ENCODE measurements around the gene CTNNA3.

The CTNNA3 gene

DNA sequence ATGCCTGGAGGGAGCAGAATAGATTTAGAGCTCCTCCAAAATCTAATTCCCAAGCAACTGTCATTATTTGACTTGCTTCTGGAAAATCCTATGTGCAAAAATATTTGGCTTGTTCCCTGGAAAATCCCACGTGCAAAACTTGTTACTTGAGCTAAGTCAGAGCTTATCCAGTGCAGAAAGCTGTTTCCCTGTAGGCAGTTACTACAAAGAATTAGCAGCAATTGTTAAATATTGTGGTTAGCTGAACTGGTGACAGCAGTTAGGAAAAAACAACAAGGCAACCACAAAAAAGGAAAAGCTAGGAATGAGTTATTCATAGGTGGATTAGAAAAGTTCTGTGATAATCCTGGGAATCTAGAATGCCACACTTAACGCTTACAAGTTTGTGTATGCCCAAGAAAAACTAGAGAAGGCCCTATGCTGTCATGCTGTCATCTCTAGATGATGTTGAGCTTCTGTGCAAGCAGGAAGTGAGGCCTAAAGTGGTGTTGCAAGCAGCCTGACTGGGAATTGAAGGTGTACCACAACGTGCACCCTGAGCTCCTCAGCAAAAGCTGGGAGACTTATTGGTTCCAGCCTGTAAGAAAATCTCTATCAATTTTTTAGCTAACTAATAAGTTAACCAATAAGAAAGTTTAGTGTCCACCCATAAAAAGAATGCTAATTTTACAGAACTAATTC lies 1508.8 kb downstream of the CTNNA3 start:
- DNase-seq: no peak

DNA sequence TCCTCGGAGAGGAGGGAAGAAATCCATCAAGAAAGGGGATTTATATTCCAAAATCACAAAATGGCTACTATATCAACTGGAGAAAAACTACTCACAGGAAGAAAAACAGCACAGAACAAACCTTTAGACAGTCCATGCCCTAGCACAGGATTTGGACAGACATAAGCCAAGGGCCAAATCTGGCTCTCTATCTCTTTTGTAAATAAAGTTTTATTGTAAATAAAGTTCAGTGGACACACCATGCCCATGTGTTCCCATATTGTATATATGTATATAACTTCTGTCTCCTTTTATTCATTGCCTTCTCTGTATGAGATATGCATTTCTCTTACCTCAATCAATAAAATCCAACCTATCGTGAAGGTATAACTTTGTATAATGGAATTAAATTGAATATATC lies 1513.0 kb downstream of the CTNNA3 start:
- no peak for DNase-seq

DNA sequence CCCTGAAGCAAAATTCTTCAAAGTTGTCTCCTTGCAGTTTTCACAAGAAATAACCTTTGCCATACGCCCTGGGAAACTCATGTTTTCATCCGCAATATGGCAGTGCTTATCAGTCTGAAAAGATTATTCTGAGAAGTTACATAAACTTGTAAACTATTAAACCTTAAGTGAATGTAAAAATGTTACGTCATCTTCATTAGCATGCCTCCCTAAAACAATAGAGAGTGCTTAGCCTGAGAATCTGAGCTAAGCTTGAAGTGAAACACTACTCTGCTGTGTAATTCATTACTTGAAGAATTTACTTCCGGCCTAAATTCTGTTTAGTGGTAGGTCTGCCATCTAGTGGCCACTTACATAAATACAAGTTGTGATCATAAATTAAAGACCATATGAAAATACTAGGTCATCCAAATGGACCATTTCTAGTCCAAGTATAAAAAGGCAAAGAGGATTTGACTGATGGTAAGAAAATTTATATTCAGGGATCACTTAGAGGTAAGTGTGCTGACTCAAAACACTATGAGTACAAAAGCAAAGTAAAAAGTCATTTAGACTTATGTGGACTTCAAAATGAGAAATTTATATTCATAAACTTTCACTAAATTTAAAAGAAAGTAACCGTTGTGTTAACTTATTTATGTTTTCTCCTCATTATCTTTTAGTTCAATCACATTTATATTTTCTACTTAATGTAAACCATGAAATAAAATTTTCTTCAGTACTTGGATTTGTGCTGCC lies 1515.2 kb downstream of the CTNNA3 start:
- peak; percentile 57 for DNase-seq

DNA sequence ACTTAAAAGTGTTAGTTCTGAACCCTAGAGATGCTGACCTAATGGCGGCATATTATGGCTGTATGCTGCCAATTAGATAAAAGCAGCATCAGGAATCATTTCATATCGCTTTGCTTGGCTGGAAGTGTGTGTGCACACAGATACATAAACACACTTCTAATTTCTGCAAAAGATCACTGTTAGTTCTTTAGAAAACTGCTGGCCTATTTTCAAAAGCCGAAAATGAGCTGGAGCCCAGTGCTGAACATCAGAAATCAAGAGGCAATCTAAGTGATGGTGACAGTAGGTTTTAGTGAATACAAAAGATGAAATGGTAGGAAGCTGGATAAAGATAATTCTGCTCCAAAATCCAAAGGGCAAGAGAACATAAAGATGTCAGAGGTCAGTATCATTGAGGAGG lies 1516.0 kb downstream of the CTNNA3 start:
- no peak for DNase-seq

DNA sequence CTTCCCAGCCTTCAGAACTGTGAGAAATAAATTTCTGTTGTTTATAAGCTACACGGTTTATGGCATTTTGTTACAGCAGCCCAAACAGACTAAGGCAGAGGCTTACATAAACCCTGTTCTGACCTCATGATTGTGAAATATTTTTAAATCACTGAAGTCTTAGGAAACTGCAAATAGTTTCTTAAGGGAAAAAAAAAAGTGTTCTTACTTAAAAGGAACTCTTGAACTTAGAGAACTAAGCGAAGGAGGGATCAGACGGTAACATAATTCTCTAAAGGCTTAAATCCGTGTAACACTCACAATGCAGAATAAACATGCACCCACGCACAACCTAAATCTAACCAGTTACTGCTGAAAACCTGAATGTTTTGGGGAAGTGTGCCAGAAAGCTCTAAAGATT lies 1519.2 kb downstream of the CTNNA3 start:
- no peak for DNase-seq

DNA sequence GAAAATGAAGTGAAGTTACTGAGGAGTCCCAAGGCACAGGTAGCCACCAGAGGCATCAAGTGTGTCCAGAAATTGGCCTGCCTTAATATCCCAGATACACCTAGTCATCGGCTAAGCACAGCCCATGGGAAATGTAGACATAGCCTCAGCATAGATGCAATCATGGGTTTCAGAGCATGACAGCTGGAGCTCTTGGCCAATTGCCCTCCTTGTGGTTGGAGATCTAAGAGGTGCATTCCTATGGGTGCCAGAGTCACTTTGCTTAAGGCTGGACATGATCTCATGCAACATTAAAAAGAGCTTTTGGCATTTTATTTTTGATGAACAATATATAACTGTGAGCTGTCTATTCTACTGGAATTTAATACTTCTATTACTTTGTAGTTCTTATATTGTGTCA lies 1528.2 kb downstream of the CTNNA3 start:
- DNase-seq: no peak

DNA sequence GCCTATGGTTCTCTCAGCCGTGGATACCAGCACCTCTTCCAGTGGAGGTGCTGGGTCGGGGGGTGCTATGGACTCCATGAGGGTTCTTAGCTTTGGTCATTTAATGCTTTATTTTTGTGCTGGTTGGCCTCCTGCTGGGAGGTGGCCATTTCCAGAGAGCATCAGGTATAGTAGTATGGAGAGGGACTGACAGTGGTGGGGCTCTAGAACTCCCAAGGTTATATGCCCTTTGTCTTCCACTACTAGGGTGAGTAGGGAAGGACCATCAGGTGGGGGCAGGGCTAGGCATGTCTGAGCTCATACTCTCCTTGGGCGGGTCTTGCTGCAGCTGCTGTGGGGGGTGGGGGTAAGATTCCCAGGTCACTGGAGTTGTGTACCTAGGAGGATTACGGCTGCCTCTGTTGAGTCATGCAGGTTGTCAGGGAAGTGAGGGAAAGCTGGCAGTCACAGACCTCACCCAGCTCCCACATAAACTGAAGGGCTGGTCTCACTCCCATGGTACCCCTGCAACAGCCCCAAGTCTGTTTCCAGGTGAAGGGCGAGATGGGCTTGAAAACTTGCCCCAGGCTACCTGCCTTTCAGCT lies 1533.3 kb downstream of the CTNNA3 start:
- no peak for DNase-seq

DNA sequence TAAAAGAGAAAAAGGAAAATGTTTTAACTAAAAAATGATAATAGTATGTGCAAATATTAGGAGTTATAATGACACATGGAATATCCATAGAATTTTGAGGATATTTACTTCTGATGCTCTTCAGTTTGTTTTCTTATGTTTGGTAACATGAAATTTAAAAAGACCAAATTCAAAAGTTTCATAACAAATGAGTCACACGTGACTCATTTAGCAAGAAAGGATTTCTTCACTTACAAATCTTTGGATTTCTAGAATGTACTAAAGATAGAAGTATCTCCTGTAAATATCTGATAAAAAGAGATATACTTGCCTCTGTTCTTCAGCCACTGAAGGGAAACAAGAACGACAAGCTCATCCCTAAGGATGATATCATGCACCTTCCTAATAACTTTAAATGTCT lies 1544.6 kb downstream of the CTNNA3 start:
- DNase-seq: no peak

DNA sequence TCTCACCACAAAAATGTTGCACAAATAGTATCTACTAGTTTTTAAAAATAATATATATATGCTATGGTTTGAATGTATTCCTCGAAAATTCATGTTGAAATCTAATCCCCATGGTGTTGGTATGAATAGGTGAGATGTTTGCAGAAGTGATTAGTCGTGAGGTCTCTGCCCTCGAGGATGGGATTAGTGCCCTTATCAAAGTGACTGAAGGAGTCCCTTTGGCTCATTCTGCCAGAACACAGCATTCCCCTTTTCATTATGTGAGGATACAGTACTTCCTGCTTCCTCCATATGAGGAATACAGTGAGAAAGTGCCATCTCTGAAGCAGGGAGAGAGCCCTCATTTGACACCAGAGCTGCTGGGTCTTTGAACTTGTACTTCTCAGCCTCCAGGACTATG lies 1547.7 kb downstream of the CTNNA3 start:
- DNase-seq: no peak

DNA sequence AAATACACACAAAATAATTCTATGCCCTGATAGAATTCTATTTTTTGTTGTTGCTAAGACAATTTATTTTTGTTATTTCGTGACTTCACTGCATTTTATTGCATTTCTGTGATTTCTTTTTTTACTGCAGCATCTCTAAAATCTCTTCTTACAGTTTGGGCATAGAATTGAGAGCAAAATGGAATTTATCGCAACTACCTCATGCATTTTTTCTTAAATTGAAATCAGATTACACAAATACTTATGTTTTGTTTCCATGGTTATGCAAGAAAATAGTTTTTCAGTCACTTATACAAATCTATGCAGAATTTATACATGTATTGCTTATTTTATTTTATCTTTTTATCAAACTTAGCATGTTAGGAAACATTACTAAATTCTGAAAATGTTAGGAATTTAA lies 1552.0 kb downstream of the CTNNA3 start:
- no peak for DNase-seq

DNA sequence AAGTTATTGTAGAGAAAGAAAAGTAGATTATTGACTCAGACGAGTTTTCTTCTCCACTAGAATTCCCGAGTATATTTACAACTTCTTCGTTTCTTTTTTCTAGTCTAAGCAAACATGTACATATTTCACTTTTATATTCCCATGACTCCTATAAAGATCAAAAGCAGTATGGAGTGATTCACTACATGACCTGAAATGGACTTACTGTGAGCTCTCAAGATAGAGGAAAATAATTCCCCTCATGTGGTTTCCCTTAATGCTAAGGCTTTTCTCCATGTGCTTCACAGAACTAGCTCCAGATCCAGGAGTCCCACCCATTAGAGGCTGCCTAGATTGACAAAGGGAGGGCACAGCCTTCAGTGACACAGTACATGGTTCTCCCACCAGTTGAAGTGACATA lies 1593.2 kb downstream of the CTNNA3 start:
- DNase-seq: no peak

DNA sequence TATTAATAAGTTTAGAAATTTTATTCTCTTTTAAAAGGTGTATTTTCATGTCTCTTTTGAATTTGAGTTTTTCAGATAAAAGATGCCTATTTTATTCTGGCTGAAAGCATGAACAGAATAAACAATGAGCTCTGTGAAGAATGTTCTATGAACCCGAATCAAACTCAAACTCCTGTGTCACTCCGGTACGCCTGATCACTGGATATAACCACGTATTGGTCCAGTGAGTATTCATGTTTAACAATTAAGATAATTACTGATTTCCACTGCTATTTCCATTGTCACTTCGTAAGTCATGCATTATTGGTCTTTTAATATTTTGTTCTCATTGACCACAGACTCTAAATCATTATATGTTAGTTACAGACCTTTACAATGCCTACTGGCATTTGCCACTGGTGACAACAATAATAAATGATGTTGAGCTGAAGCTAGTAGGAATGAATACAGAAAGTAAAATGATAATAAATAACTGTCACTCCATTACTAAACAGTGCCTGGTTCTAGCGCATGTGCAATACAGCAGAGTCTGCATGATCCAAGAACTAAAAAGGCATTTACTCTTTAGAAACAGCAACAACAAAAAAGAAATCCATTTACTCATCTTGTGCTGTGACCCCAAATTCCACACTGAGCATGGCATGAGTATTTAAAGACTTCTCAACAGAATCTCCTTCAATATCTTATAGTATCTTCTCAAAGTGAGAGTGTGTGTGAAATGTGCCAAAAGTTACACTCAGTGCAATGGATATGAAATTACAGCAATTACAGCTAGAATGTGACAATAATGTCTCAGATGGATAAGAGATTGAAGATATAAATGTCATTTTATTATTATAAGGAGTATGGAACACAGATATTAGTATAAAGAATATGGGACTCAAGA lies 1597.2 kb downstream of the CTNNA3 start:
- DNase-seq: no peak

DNA sequence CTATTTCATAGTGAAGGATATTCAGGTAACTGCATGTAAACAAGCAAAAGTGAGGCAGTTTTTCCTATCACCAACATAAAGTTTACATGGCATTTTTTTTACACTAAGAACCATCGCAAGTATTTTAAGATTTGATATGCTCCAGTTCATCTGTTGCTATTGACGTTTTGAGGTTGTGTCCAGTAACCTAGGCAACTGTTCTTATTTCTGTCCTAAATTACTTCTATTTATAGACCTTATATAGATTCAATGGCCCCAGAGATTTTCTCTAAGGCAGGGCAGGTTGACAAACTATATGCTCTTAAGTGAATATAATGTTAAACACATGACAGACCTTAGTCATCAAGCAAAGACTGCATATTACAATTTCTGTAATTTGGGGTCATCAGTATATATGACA lies 1600.4 kb downstream of the CTNNA3 start:
- DNase-seq: no peak

DNA sequence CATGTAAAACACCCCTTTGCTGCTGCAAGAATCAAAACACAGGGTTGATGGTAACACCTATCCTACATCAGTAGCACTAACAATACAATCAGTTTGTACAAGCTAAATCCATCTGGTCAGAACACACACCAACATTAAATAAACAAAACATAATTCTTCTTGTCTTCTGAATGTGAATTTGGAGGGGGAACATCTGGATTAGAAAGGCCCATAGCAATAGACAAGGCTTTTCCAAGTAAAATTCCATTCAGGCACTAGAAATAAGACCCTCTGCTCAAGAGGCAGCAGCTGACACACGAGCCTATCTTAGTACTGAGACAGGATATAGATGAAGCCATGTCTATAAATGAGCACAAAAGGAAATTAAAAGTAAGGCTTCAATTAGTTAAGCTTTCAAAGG lies 1610.1 kb downstream of the CTNNA3 start:
- no peak for DNase-seq

DNA sequence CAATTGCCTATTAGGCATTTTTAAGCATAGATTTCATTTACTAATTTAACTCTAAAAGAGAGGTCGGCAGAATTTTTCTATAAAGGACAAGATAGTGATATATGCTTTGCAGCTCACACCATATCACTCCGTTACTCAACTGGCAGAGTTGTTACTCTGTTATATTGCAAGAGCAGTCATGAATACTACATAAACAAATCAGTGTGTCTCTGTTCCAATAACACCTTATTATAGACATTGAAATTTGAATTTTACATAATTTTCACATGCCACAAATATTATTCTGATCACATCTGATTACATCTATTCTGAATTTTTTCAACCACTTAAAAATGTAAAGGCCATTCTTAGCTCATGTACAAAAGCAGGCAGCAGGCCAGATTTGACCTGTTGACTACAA lies 1624.1 kb downstream of the CTNNA3 start:
- no peak for DNase-seq

DNA sequence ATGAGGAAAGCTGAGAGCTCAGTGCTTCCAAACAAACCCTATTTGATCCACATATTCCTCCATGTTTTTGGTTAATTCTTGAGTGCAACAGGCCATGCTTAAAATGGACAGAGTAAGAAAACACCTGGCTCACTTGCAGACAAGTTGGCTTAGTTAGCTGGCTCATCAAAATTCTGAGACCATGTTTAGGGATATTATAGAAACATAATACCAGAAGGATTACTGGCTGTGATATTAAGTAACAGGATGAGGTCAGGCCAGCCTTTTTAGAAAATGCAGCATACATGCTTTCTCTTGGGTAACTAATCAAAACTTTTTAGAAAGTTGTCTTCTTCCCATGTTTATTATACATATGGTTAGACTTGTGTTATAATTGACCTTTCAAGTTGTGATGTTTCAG lies 1637.4 kb downstream of the CTNNA3 start:
- DNase-seq: no peak

DNA sequence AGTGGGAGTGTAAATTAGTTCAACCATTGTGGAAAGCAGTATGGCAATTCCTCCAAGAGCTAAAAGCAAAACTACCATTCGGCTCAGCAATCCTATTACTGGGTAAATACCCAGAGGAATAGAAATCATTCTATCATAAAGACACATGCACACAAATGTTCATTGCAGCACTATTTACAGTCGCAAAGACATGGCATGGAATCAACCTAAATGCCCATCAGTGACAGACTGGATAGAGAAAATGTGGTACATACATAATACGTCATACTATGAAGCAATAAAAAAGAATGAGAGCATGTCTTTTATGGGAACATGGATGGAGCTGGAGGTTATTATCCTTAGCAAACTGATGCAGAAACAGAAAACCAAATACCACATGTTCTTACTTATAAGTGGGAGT lies 1646.7 kb downstream of the CTNNA3 start:
- DNase-seq: no peak

DNA sequence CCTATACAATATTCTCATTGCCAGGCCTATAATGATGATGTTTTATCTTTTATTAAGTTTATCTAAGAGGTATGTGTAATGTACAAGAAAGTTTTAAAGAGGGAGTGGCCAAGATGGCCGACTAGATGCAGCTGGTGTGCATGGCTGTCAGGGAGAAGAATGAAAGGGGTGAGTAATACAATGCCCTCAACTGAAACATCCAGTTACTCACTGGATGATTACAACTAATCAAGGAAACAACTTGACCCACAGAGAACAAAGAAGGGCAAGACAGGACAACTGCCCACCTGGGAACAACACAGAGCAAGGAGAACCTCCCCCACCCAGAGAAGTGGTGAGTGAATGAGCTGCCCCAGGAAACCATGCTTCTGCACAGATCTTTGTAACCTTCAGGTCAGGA lies 1650.1 kb downstream of the CTNNA3 start:
- no peak for DNase-seq

DNA sequence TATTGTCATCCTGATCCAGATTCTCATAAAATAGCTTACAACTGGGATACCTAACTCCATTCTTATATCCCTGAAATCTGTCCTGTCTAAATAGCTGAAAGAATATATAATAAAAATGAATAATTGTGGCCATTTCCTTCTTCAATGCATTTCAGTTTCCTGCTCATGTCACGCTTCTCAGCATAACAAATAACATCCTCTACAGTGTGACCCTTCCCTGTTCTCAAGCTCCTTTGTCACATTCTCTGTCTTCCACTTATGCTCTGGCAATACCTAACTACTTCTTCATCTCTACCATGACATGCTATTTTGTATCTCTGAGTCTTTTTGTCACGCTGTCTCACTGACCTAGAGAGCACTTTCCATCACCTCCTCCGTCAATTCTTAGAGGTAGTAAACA lies 1654.2 kb downstream of the CTNNA3 start:
- no peak for DNase-seq

DNA sequence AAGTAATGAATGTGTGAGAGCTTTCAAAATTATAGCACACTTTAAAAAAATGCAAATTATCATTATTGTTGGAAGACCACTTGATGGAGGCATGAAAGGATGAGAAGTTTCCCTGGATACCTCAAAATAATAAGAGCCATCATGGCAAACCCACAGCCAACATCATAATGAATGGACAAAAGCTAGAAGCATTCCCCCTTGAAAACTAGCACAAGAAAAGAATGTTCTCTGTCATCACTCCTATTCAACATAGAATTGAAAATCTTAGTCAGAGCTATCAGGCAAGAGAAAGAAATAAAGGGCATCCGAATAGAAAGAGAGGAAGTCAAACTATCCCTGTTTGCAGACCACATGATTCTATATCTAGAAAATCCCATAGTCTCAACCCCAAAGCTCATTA lies 1657.4 kb downstream of the CTNNA3 start:
- no peak for DNase-seq

DNA sequence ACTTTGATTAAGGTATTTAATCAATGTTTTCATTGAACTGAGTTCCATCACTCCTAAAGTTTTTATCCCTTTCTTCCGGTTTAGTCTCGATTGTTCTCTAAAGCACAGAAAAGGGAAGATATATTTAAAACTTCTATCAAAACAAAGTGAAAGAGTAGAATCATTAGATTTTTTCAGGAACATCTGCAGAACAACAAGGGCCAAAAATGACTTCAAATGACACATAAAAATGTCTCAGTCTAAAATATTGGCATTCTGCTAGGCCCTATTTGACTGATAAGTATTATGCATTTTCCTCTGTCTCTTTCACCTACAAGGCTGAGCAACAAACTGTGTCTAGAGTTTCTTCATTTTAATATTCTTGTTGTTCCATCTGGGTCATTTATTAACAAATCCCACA lies 1669.7 kb downstream of the CTNNA3 start:
- no peak for DNase-seq

DNA sequence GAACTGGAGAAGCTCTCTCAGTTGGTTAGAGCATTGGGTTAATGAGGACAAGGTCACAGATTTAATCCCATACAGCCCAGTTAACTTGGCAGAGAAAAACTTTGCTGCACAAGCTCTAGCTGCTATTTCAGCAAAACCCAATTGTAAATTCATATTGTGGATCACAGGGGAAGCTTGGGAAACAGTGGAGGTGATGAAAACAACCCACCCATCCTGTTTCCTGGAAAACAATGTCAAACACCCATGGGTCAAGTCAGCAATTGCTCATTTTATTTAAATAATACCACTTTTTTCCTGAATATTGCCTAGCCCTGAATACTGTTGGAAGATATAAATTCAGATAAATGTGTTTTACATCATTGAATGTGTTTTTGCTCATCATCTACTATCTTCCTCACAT lies 1670.8 kb downstream of the CTNNA3 start:
- DNase-seq: no peak

DNA sequence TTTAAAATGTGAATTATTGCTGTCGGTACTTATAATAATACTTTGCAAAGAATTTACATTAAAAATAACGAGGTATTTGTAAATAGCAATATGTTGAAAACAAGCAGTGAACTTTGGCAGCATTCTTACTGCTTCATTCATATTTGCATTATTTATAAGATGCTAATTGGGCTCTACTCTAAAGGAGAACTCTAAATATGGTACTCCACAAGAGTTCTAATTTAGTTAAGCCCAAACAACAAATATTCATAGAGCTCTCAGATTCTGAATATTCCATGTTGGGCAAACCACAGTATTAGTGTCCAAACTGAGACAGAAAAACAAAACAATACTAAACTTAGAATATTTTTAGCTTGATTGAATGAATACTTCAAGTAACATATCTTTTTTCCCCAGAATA lies 1674.6 kb downstream of the CTNNA3 start:
- DNase-seq: no peak

DNA sequence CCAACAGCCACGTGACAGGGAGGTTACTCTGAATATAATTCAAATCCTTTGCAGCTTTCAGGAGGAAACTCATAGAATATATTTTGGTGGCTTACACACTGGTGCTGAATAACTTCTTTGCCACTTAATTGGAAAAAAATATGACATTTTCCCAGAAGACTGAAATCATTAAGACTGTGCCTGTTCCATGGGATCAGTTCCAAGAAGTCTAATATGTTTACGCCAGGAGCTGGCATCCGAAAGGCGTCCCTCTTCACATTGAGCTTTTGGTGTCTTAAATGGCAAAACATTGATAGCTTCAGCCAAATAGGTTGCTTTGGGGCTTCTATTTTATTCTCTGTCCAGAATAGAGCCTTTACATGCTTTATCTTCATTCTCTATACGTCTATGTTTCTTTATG lies 1687.8 kb downstream of the CTNNA3 start:
- no peak for DNase-seq

All from CD4-positive, alpha-beta T cell treated with Interleukin-10 for 1 hour (primary cell).